ENCODE results near the gene NPLOC4. TPM values are rescaled to one million over a fixed set of nuclear protein-coding genes. Genes with fewer than 3 reads are reported as not detected.

The NPLOC4 gene
- total RNA-seq, 1 donor from 2014 or later, result 44.1 TPM

DNA sequence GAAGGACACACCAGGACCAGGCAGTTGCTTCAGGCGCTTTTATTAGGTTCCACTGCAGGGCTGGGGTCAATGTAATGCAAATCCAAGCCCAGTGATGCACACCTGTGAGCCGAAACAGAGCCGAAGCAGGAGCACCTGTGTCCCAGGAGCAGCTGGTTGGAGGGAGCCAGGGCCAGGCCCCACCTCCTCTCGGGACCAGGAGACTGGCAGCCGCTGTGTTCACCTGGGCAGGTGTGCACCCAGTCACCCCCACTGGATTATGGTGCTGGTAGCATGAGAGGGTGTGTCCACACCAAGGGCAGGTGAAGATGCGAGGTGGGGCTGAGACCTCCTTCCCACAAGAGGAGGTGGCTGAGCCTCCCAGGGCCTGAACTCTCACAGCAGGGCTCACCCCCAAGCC is 80.0 kb downstream of the NPLOC4 start:
- no peaks in the 10 kb centered on the region for H3K36me3 ChIP-seq
- Mint-ChIP-seq H3K9me3 (no peaks in the 10 kb centered on the region), H3K4me1 (peaks cover 15% of the 10 kb centered on the region), H3K27ac (no peak overlapping the region), H3K4me3 (no peak overlapping the region), H3K27me3 (ENCODE audit: insufficient read depth, low read depth) (peaks cover 20% of the 10 kb centered on the region), H3K36me3 (peaks cover 9% of the 10 kb centered on the region)
- H3F3A ChIP-seq (ENCODE audit: low read depth), result peaks cover 16% of the 10 kb centered on the region
- no peaks in the 10 kb centered on the region for H3K4me1 ChIP-seq
- no peak overlapping the region for H3K4me3 ChIP-seq
- H3K27ac ChIP-seq, result no peak overlapping the region
- H3K9me3 ChIP-seq (ENCODE audit: low read depth), result no peaks in the 10 kb centered on the region
- no peaks in the 10 kb centered on the region for H4K20me1 ChIP-seq (ENCODE audit: low read depth)
- TF ChIP-seq EZH2 (IDR thresholded peaks at IDR 0.05), result no peak
- no peak for TF ChIP-seq EZH2phosphoT487 (IDR thresholded peaks at IDR 0.05)
- TF ChIP-seq, protein P1, sequence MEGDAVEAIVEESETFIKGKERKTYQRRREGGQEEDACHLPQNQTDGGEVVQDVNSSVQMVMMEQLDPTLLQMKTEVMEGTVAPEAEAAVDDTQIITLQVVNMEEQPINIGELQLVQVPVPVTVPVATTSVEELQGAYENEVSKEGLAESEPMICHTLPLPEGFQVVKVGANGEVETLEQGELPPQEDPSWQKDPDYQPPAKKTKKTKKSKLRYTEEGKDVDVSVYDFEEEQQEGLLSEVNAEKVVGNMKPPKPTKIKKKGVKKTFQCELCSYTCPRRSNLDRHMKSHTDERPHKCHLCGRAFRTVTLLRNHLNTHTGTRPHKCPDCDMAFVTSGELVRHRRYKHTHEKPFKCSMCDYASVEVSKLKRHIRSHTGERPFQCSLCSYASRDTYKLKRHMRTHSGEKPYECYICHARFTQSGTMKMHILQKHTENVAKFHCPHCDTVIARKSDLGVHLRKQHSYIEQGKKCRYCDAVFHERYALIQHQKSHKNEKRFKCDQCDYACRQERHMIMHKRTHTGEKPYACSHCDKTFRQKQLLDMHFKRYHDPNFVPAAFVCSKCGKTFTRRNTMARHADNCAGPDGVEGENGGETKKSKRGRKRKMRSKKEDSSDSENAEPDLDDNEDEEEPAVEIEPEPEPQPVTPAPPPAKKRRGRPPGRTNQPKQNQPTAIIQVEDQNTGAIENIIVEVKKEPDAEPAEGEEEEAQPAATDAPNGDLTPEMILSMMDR (IDR thresholded peaks at IDR 0.05), result no peak
- no peak overlapping the region for H3K4me2 ChIP-seq
- peaks cover under 1% of the 10 kb centered on the region for H3K79me2 ChIP-seq (ENCODE audit: low read depth)
- no peak for DNase-seq (ENCODE audit: low spot score)
- no peaks in the 10 kb centered on the region for H3K27me3 ChIP-seq
- H2AFZ ChIP-seq (replicated peaks), result no peak overlapping the region
- no peak overlapping the region for H3K9ac ChIP-seq

DNA sequence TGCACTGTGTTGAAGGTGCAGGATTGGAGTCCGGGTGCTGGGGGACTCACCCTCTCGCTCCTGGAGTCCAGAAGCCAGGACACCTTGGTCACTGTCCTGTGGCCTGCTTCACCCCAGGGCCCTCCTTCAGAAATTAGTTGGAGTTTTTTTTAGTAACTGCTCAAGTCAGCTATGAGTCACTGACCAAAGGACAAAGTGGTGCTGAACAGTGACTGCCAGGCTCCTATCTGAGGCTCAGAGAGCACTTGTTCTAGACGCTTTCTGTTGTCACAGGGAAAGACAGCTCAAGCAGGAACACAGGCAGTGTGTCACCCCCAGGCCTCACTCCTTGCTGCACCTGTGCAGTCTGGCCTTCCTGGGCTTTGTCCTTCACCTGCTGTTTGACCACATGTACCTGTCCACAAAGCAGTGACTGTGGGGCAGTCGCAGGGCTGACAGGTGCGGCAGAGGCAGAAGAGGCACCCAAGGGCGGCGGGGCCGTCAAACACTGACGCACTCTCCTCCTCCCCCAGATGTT is 80.7 kb downstream of the NPLOC4 start:
- Histone ChIP-seq H3K4me3 (no peak overlapping the region), H3K4me2 (no peak overlapping the region), H3K9ac (no peak overlapping the region), H4K20me1 (ENCODE audit: low read depth) (no peaks in the 10 kb centered on the region), H2AFZ (replicated peaks) (no peak overlapping the region), H3K27ac (no peak overlapping the region), H3F3A (ENCODE audit: low read depth) (peaks cover 16% of the 10 kb centered on the region), H3K4me1 (peaks cover 1% of the 10 kb centered on the region), H3K27me3 (no peaks in the 10 kb centered on the region), H3K9me3 (ENCODE audit: low read depth) (no peaks in the 10 kb centered on the region), H3K36me3 (no peaks in the 10 kb centered on the region), H3K79me2 (ENCODE audit: low read depth) (peaks cover 7% of the 10 kb centered on the region)
- Mint-ChIP-seq H3K27me3 (ENCODE audit: insufficient read depth, low read depth) (peaks cover 23% of the 10 kb centered on the region), H3K27ac (no peak overlapping the region), H3K4me1 (peaks cover 18% of the 10 kb centered on the region), H3K9me3 (no peaks in the 10 kb centered on the region), H3K4me3 (no peak overlapping the region), H3K36me3 (peaks cover 7% of the 10 kb centered on the region)
- TF ChIP-seq EZH2 (IDR thresholded peaks at IDR 0.05) (no peak), EZH2phosphoT487 (IDR thresholded peaks at IDR 0.05) (no peak)
- TF ChIP-seq, protein P1 (IDR thresholded peaks at IDR 0.05), result no peak
- DNase-seq (ENCODE audit: low spot score), result no peak

DNA sequence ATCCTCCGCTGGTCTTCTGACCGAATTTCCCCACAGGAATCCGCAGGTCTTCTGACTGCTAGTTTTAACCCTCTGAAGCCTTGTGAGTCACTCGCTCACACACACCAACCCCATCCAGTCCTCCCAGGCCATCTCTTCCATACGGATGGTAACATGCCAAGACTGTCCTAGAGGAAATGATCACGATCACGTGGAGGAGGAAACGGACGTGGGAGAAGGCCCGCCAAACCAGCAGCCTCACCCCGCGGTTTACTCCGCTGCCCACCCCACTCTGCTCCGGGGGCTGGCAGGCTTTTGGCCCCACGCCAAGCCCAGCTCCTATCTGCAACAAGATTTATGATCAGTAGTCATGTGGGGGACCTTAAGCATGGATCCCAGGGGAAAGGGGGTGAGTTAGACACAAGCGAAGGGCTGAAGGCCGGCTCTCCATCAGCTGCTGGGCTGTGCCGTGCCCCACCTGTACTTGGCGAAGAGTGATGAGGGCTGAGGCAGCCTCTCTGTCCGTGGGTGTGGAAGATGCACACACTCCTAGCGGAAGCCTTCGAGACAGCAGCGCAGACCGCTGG is 83.2 kb downstream of the NPLOC4 start:
- Mint-ChIP-seq H3K4me3 (peak overlapping the region; percentile 90), H3K9me3 (no peaks in the 10 kb centered on the region), H3K4me1 (peaks cover 31% of the 10 kb centered on the region), H3K27ac (peak overlapping the region; percentile 79), H3K36me3 (peaks cover 14% of the 10 kb centered on the region), H3K27me3 (ENCODE audit: insufficient read depth, low read depth) (peaks cover 23% of the 10 kb centered on the region)
- H3F3A ChIP-seq (ENCODE audit: low read depth), result peaks cover 16% of the 10 kb centered on the region
- no peaks in the 10 kb centered on the region for H3K9me3 ChIP-seq (ENCODE audit: low read depth)
- TF ChIP-seq EZH2 (IDR thresholded peaks at IDR 0.05), result no peak
- TF ChIP-seq, protein P1 (IDR thresholded peaks at IDR 0.05), result no peak
- peaks cover 15% of the 10 kb centered on the region for H3K79me2 ChIP-seq (ENCODE audit: low read depth)
- peak overlapping the region; percentile 93 for H3K4me2 ChIP-seq
- no peaks in the 10 kb centered on the region for H3K36me3 ChIP-seq
- no peak for DNase-seq (ENCODE audit: low spot score)
- peaks cover 5% of the 10 kb centered on the region for H3K4me1 ChIP-seq
- H4K20me1 ChIP-seq (ENCODE audit: low read depth), result peaks cover 6% of the 10 kb centered on the region
- no peak overlapping the region for H3K9ac ChIP-seq
- H2AFZ ChIP-seq (replicated peaks), result no peak overlapping the region
- H3K4me3 ChIP-seq, result peak overlapping the region; percentile 97
- H3K27me3 ChIP-seq, result no peaks in the 10 kb centered on the region
- no peak overlapping the region for H3K27ac ChIP-seq

All from neural progenitor cell (in vitro differentiated cells).